ENCODE measurements around the gene SPOCK1. TPM values are rescaled to one million over a fixed set of nuclear protein-coding genes. Genes with fewer than 3 reads are reported as not detected.

Gene SPOCK1
- total RNA-seq, 1 experiment from 2014 or later, result 10.9 TPM

GRCh38 chr5:137090151-137090550 is 409.0 kb downstream of the SPOCK1 start:
- H3K27ac ChIP-seq (ENCODE audit: insufficient read length, low read depth, low read length), result no peak overlapping the region
- no peaks in the 10 kb centered on the region for H3K79me1 ChIP-seq (ENCODE audit: insufficient read depth, low read depth, low read length, poor library complexity, severe bottlenecking)
- peak overlapping the region; percentile 1 to 95 (median 78); a peak in 6 of 7 replicates for H3K27ac Mint-ChIP-seq
- H4K91ac ChIP-seq (ENCODE audit: insufficient read length, low read depth, low read length), result no peak overlapping the region
- no peak overlapping the region for H2BK20ac ChIP-seq (ENCODE audit: low read depth, low read length, poor library complexity, severe bottlenecking)
- no peak overlapping the region for H3K9ac ChIP-seq (ENCODE audit: extremely low read depth, insufficient read length, low read length)
- H3T11ph ChIP-seq (ENCODE audit: low read length), result no peak overlapping the region
- no peak overlapping the region for H4K5ac ChIP-seq (ENCODE audit: insufficient read length, low read depth, low read length)
- H3K18ac ChIP-seq (ENCODE audit: insufficient read length, low read depth, low read length), result no peak overlapping the region
- H2AK5ac ChIP-seq (ENCODE audit: insufficient read length, low read length), result no peak overlapping the region
- H3K4me3 Mint-ChIP-seq, result no peak overlapping the region
- no peaks in the 10 kb centered on the region for H4K20me1 ChIP-seq (ENCODE audit: control insufficient read depth, insufficient read depth, insufficient read length)
- no peak overlapping the region for H2BK120ac ChIP-seq (ENCODE audit: low read depth, low read length, poor library complexity, severe bottlenecking)
- H2AFZ ChIP-seq (ENCODE audit: low read length), result no peak overlapping the region
- peak overlapping the region; percentile 3 for H3K4me2 ChIP-seq (ENCODE audit: insufficient read depth, insufficient read length, low read length)
- no peaks in the 10 kb centered on the region for H3K9me3 Mint-ChIP-seq
- H3K27me3 ChIP-seq (ENCODE audit: insufficient read depth, low read length), result no peaks in the 10 kb centered on the region
- H3K36me3 Mint-ChIP-seq (ENCODE audit: insufficient read depth in 1 of 3, low read depth in 3 of 3), result no peaks in the 10 kb centered on the region; a peak in 1 of 7 replicates
- no peaks in the 10 kb centered on the region for H3K79me2 ChIP-seq (ENCODE audit: insufficient read depth, low read length)
- H3K23me2 ChIP-seq (ENCODE audit: insufficient read length, low read depth, low read length, poor library complexity, severe bottlenecking), result no peaks in the 10 kb centered on the region
- no CpG with 5 or more reads among the region's 1 CpG for WGBS (ENCODE audit: extremely low coverage, insufficient read length, low lambda C conversion rate)
- no peak overlapping the region for H3K56ac ChIP-seq (ENCODE audit: insufficient read length, low read depth, low read length)
- no peak overlapping the region for H3K14ac ChIP-seq (ENCODE audit: insufficient read depth, low read length)
- no peak overlapping the region for H3K4ac ChIP-seq (ENCODE audit: low read depth, low read length)
- H3K27me3 Mint-ChIP-seq (ENCODE audit: low read depth), result no peaks in the 10 kb centered on the region; the same call in 1 of the 2 replicates
- no peak overlapping the region for H4K8ac ChIP-seq (replicated peaks; ENCODE audit: insufficient read length, low read depth, low read length)
- no peak overlapping the region for H2BK15ac ChIP-seq (ENCODE audit: low read depth, low read length)
- H2BK12ac ChIP-seq (ENCODE audit: insufficient read length, low read depth, low read length), result no peak overlapping the region
- H3K9me3 ChIP-seq (ENCODE audit: control insufficient read depth, low read depth, low read length), result no peaks in the 10 kb centered on the region
- no peak overlapping the region for H3K23ac ChIP-seq (ENCODE audit: insufficient read length, low read depth, low read length)
- H2BK5ac ChIP-seq (ENCODE audit: insufficient read length, low read length), result no peak overlapping the region
- peaks cover 44 to 47% of the 10 kb centered on the region in 2 experiments for H3K4me1 Mint-ChIP-seq
- H3K4me1 ChIP-seq (ENCODE audit: insufficient read depth, low read length), result peaks cover 14% of the 10 kb centered on the region; the same call in 1 of the 2 replicates
- TF ChIP-seq CTCF (conservative IDR thresholded peaks at IDR 0.05), result no peak
- DNase-seq, result no peak

Data from H9 (cell line).